B cell (primary cell): Measurements from ENCODE around the gene EIF2B2.

ENCODE experiments used
- CTCF ChIP-seq: fragments of 200-600 bp; IDR thresholded peaks from one replicate; pipeline ENCODE4 v1.8.0; 2022; ENCODE audit warnings: antibody characterized with exemption, mild to moderate bottlenecking
- EZH2 ChIP-seq: IDR thresholded peaks from 2 replicates; pipeline ENCODE4 v1.6.1; 2012; ENCODE audit warnings: borderline replicate concordance, low read depth, mild to moderate bottlenecking, moderate library complexity, low read length; ENCODE audit not compliant: insufficient read depth, poor library complexity, severe bottlenecking

GRCh38 chr14:74974364-74975058 is 28.2 kb upstream of the EIF2B2 start:
- no peak for TF ChIP-seq CTCF
- no peak for TF ChIP-seq EZH2
